Osteocyte (in vitro differentiated cells): ENCODE data around the gene SERPING1. TPM values are rescaled to one million over a fixed set of nuclear protein-coding genes. Genes with fewer than 3 reads are reported as not detected.

ENCODE experiments used
- DNase-seq: peaks from one replicate; pipeline ENCODE4 v3.0.0; 2021; ENCODE audit warnings: mixed read lengths; ENCODE audit not compliant: unreplicated experiment; ENCODE audit errors: extremely low spot score
- H3K27ac Mint-ChIP-seq: one replicate; pipeline ENCODE4 v1.8.0; 2021; ENCODE audit warnings: mild to moderate bottlenecking, mixed read lengths; ENCODE audit not compliant: unreplicated experiment
- H3K27me3 Mint-ChIP-seq: one replicate; pipeline ENCODE4 v1.8.0; 2021; ENCODE audit warnings: mixed read lengths; ENCODE audit not compliant: unreplicated experiment
- H3K36me3 Mint-ChIP-seq: one replicate; pipeline ENCODE4 v1.8.0; 2021; ENCODE audit warnings: mixed read lengths; ENCODE audit not compliant: unreplicated experiment
- H3K4me1 Mint-ChIP-seq: one replicate; pipeline ENCODE4 v1.8.0; 2021; ENCODE audit warnings: mixed read lengths; ENCODE audit not compliant: unreplicated experiment
- H3K4me3 Mint-ChIP-seq: one replicate; pipeline ENCODE4 v1.8.0; 2021; ENCODE audit warnings: mild to moderate bottlenecking, moderate library complexity, mixed read lengths; ENCODE audit not compliant: unreplicated experiment
- H3K9me3 Mint-ChIP-seq: one replicate; pipeline ENCODE4 v1.8.0; 2021; ENCODE audit warnings: mixed read lengths; ENCODE audit not compliant: unreplicated experiment
- long read RNA-seq: library from polyadenylated mRNA; unstranded; transcript quantifications from one replicate; pipeline ENCODE4 v2.0.0, GENCODE V29; 2021
- total RNA-seq: library from RNA; stranded (reverse); gene quantifications from 2 replicates; pipeline ENCODE4 v1.2.1, GENCODE V29; 2021
- TF ChIP-seq, protein P1 (sequence below): fragments of 200-600 bp; sonication (generic); IDR thresholded peaks from 2 replicates; pipeline ENCODE4 v1.5.0; 2021; ENCODE audit warnings: antibody characterized with exemption, mild to moderate bottlenecking, moderate library complexity

SERPING1 gene
- total RNA-seq, result 19.9 and 21.9 TPM in 2 replicates
- long read RNA-seq, partial matches to known transcripts, result 5 of 6 reads
- long read RNA-seq, other reads (novel, unspliced or antisense), result 0 of 6 reads

DNA sequence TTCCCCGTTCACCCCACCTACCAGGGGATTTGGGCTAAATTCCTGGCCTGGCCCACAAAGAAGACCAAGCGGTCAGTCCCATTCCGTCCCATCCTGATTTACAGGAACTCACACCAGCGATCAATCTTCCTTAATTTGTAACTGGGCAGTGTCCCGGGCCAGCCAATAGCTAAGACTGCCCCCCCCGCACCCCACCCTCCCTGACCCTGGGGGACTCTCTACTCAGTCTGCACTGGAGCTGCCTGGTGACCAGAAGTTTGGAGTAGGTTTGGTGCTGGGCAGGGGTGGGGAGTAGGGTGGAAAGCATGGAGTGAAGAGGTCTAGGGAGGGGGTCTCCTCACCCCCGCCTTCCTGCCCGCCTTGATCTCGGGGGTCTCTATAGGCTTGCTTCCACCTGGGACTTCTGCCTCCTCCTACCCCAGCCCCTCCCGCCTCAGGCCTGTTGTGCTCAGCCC is at the start of gene SERPING1:
SERPING1 (plus strand) TSS at position 225 of the 455 bp plus-strand sequence. CDS start 586 bp downstream, outside the sequence.
- H3K27me3 Mint-ChIP-seq, result peaks cover 48% of the 10 kb centered on the region
- peak within 1 kb of the TSS; percentile 65 for H3K4me3 Mint-ChIP-seq
- peak within 1 kb of the TSS; percentile 34 for H3K27ac Mint-ChIP-seq
- H3K36me3 Mint-ChIP-seq, result no peaks in the 10 kb centered on the region
- DNase-seq, result no peak
- peaks cover 14% of the 10 kb centered on the region for H3K4me1 Mint-ChIP-seq
- TF ChIP-seq, protein P1, sequence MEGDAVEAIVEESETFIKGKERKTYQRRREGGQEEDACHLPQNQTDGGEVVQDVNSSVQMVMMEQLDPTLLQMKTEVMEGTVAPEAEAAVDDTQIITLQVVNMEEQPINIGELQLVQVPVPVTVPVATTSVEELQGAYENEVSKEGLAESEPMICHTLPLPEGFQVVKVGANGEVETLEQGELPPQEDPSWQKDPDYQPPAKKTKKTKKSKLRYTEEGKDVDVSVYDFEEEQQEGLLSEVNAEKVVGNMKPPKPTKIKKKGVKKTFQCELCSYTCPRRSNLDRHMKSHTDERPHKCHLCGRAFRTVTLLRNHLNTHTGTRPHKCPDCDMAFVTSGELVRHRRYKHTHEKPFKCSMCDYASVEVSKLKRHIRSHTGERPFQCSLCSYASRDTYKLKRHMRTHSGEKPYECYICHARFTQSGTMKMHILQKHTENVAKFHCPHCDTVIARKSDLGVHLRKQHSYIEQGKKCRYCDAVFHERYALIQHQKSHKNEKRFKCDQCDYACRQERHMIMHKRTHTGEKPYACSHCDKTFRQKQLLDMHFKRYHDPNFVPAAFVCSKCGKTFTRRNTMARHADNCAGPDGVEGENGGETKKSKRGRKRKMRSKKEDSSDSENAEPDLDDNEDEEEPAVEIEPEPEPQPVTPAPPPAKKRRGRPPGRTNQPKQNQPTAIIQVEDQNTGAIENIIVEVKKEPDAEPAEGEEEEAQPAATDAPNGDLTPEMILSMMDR, result no peak
- H3K9me3 Mint-ChIP-seq, result no peaks in the 10 kb centered on the region

GRCh38 chr11:57547854-57548377 is 49.6 kb upstream of the SERPING1 start:
- H3K9me3 Mint-ChIP-seq, result no peaks in the 10 kb centered on the region

DNA sequence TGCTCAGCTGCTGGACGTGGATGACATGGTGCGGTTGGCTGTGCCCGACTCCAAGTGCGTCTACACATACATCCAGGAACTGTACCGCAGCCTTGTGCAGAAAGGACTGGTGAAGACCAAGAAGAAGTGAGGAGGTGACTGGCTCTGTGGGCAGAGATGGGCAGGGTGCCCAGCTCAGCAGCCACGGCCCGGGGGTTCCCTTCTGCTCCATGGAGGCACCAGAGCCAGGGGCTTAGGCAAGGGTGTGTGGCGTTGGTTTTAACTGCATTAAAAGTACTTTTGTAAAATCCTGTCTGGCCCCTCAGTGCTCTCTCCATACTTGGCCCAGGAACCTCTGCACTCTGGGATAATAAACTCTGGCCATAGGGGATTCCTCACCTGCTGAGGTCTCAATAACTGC is 47.5 kb upstream of the SERPING1 start:
- no peak for DNase-seq
- no peaks in the 10 kb centered on the region for H3K4me1 Mint-ChIP-seq
- TF ChIP-seq, protein P1, result no peak
- no peaks in the 10 kb centered on the region for H3K27me3 Mint-ChIP-seq
- no peak overlapping the region for H3K4me3 Mint-ChIP-seq
- H3K9me3 Mint-ChIP-seq, result no peaks in the 10 kb centered on the region
- peaks cover 33% of the 10 kb centered on the region for H3K36me3 Mint-ChIP-seq
- no peak overlapping the region for H3K27ac Mint-ChIP-seq

More at GRCh38 chr11:57547854-57548377, 49.6 kb upstream of the SERPING1 start:
- TF ChIP-seq, protein P1, result no peak
- DNase-seq, result no peak
- Mint-ChIP-seq H3K4me3 (no peak overlapping the region), H3K27me3 (peaks cover 5% of the 10 kb centered on the region), H3K27ac (no peak overlapping the region), H3K36me3 (peaks cover 19% of the 10 kb centered on the region), H3K4me1 (no peaks in the 10 kb centered on the region)

DNA sequence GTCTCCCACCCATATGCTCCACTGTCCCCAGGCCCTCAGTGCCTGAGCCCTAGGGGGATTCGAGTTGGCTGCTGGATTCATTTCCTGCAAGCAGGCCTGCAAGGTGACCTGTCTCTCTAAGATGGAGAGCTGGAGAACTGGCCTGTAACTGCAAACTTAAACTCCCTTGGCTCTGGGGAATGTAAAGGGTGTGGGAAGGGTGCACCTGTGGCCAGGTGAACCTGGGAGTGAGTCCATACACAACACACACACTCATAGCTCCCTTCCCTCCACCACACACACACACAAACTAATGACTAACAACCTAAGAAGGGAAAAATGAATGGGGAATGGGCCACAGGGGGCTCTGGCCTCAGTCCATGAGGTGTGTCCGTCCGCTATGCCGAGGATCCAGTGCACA is 45.5 kb upstream of the SERPING1 start:
- DNase-seq, result no peak
- no peaks in the 10 kb centered on the region for H3K9me3 Mint-ChIP-seq
- no peak overlapping the region for H3K27ac Mint-ChIP-seq
- TF ChIP-seq, protein P1, result no peak
- H3K4me3 Mint-ChIP-seq, result no peak overlapping the region
- no peaks in the 10 kb centered on the region for H3K4me1 Mint-ChIP-seq
- no peaks in the 10 kb centered on the region for H3K27me3 Mint-ChIP-seq
- H3K36me3 Mint-ChIP-seq, result peaks cover 42% of the 10 kb centered on the region

DNA sequence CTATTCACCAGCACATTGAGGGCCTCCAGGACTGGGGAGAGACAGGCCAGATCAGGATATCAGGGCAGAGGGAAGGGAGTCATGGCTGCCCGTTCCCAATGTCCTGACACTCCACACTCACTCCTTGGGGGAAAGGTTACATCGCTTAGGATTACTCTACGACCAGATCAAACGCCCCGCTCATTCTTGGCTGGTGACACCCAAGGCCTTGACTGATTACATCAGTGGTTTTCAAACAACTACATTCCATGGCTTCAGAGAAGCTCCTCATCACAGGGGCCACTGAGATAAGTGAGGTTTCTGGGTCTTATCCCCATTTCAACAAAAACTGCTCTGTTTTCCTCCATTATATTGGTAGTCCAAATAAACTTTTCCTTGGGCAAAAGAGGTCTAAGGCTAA is 45.0 kb upstream of the SERPING1 start:
- H3K36me3 Mint-ChIP-seq, result peaks cover 47% of the 10 kb centered on the region
- no peaks in the 10 kb centered on the region for H3K27me3 Mint-ChIP-seq
- no peak for DNase-seq
- no peak overlapping the region for H3K27ac Mint-ChIP-seq
- H3K4me1 Mint-ChIP-seq, result no peaks in the 10 kb centered on the region
- TF ChIP-seq, protein P1, result no peak
- H3K9me3 Mint-ChIP-seq, result no peaks in the 10 kb centered on the region
- no peak overlapping the region for H3K4me3 Mint-ChIP-seq
